T-cell (primary cell): ENCODE measurements around the gene ANKRD12. TPM values are rescaled to one million over a fixed set of nuclear protein-coding genes. Genes with fewer than 3 reads are reported as not detected.

Experiments used
- ATAC-seq, 4 experiments: fragments of 200-7000 bp in 3 of 4; fragments of 150-1000 bp in 1 of 4; cut with Tn5 transposase; replicated peaks in 1 of 4; 1 replicate in 3 of 4; 2 replicates in 1 of 4; pipeline ENCODE4 v1.10.0; 2021; ENCODE audit warnings: moderate library complexity in 3 of 4, mild to moderate bottlenecking in 2 of 4, moderate number of reproducible peaks in 1 of 4
- CTCF ChIA-PET, 2 donors: fragments of 300-600 bp; sonication (Branson Sonifier 250); formaldehyde crosslinking; loops; one replicate each; lab custom pipeline; 2022; ENCODE audit warnings: antibody characterized with exemption in 2 of 2; lab: Charles Lee
- POLR2A ChIA-PET, 2 donors: fragments of 300-600 bp; sonication (Branson Sonifier 250); formaldehyde crosslinking; loops; one replicate each; lab custom pipeline; 2022; ENCODE audit warnings: antibody characterized with exemption in 2 of 2; lab: Charles Lee
- DNase-seq, 35 experiments: peaks; one replicate each; pipeline versions ENCODE4 v3.0.0 to v3.0.0-alpha.2; 2013 to 2023
- H3K27ac ChIP-seq: one replicate; pipeline ENCODE4 v1.5.1; 2013; ENCODE audit warnings: low read length
- H3K27me3 ChIP-seq, 2 experiments: replicated peaks in 1 of 2; 1 replicate in 1 of 2; 2 replicates in 1 of 2; pipeline versions ENCODE4 v1.6.1 to v1.7.0; 2013; ENCODE audit warnings: low read length in 1 of 2, mixed read lengths in 1 of 2; ENCODE audit not compliant: control insufficient read depth in 2 of 2, insufficient read depth in 2 of 2; ENCODE audit errors: extremely low read depth in 1 of 2
- H3K36me3 ChIP-seq, 2 donors: 1 replicate in 1 of 2; 2 replicates in 1 of 2; pipeline versions ENCODE4 v1.6.1 to v1.7.0; 2013; ENCODE audit warnings: low read length in 1 of 2; ENCODE audit not compliant: control insufficient read depth in 2 of 2, insufficient read depth in 1 of 2; ENCODE audit errors: extremely low read depth in 1 of 2
- H3K4me1 ChIP-seq, 2 experiments: 1 replicate in 1 of 2; 2 replicates in 1 of 2; pipeline versions ENCODE4 v1.6.1 to v1.7.0; 2013; ENCODE audit warnings: low read length in 2 of 2, mixed read lengths in 1 of 2; ENCODE audit not compliant: insufficient read depth in 2 of 2, control insufficient read depth in 1 of 2; ENCODE audit errors: extremely low read depth in 1 of 2
- H3K4me3 ChIP-seq, 2 donors: 1 replicate in 1 of 2; 2 replicates in 1 of 2; pipeline versions ENCODE4 v1.5.1 to v1.7.0; 2013; ENCODE audit warnings: mild to moderate bottlenecking in 2 of 2, low read length in 1 of 2, moderate library complexity in 1 of 2; ENCODE audit not compliant: control insufficient read depth in 1 of 2; ENCODE audit errors: extremely low read depth in 1 of 2
- H3K9me3 ChIP-seq: 2 replicates; pipeline ENCODE4 v1.7.0; 2013
- H3K27ac Mint-ChIP-seq, 2 donors: one replicate each; pipeline ENCODE4 v1.8.0; 2020 to 2021; ENCODE audit warnings: mild to moderate bottlenecking in 2 of 2, mixed read lengths in 2 of 2
- H3K27me3 Mint-ChIP-seq, 2 donors: one replicate each; pipeline ENCODE4 v1.8.0; 2021 to 2022; ENCODE audit warnings: mixed read lengths in 2 of 2
- H3K36me3 Mint-ChIP-seq: one replicate; pipeline ENCODE4 v1.8.0; 2021; ENCODE audit warnings: mixed read lengths
- H3K4me1 Mint-ChIP-seq, 3 donors: one replicate each; pipeline ENCODE4 v1.8.0; 2020 to 2022; ENCODE audit warnings: mixed read lengths in 3 of 3, mild to moderate bottlenecking in 1 of 3
- H3K4me3 Mint-ChIP-seq, 3 donors: one replicate each; pipeline ENCODE4 v1.8.0; 2020 to 2022; ENCODE audit warnings: mild to moderate bottlenecking in 3 of 3, mixed read lengths in 3 of 3, moderate library complexity in 3 of 3
- H3K9me3 Mint-ChIP-seq, 3 donors: one replicate each; pipeline ENCODE4 v1.8.0; 2020 to 2022; ENCODE audit warnings: mixed read lengths in 3 of 3
- WGBS: methylation state at CpG from one replicate; pipeline ENCODE4 v1.1.5; 2013; ENCODE audit warnings: missing lambda C conversion rate; ENCODE audit not compliant: insufficient coverage; 5-methylcytosine and 5-hydroxymethylcytosine counted together
- total RNA-seq, 35 experiments: library from RNA in 6 of 35; stranded (reverse) in 6 of 35; fragments of 120-200 nt in 1 of 35; gene quantifications; one replicate each; pipeline versions ENCODE4 v1.2.1 to v1.2.4 and lab custom pipeline; 2013 to 2026

ANKRD12 gene
- total RNA-seq, 5 donors from 2014 or later (not counting 1 experiment from before 2014, with no cell fraction given), result 183 to 211 (median 199) TPM

DNA sequence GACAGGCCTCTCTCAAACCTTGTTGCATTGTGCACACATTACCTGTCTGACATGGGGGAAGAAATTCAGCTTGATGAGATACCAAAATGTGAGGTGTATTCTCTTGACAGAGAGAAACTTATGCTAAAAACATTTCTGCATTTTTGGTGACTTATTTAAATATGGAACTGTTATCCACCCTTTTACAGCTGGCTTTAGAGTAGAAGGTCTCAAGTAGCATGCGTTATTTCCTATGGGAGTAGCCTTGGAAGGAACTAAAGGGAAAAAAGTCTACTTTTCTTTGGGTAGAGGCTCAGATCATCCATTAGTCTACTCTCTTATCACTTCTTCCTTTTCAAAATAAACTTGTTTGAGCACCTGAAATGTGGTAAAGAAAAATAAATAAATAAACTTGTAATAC lies 141.4 kb downstream of the ANKRD12 start:
- H3K4me3 ChIP-seq, result no peak overlapping the region
- no peaks in the 10 kb centered on the region for H3K9me3 ChIP-seq
- H3K9me3 Mint-ChIP-seq, result no peaks in the 10 kb centered on the region
- H3K4me1 Mint-ChIP-seq, result no peaks in the 10 kb centered on the region
- no peak overlapping the region for H3K27ac Mint-ChIP-seq
- no peaks in the 10 kb centered on the region for H3K4me1 ChIP-seq
- H3K4me3 Mint-ChIP-seq, result no peak overlapping the region
- no peak for ATAC-seq
- DNase-seq, result no peak
- H3K36me3 Mint-ChIP-seq, result peaks cover 60% of the 10 kb centered on the region
- H3K36me3 ChIP-seq, result peaks cover 6 to 63% of the 10 kb centered on the region in 2 donors
- H3K27me3 Mint-ChIP-seq, result no peaks in the 10 kb centered on the region
- no CpG with 5 or more reads among the region's 1 CpG for WGBS
- ChIA-PET POLR2A (no interaction called here), CTCF (no interaction called here)
- H3K27me3 ChIP-seq, result no peaks in the 10 kb centered on the region
- H3K27ac ChIP-seq, result no peak overlapping the region

DNA sequence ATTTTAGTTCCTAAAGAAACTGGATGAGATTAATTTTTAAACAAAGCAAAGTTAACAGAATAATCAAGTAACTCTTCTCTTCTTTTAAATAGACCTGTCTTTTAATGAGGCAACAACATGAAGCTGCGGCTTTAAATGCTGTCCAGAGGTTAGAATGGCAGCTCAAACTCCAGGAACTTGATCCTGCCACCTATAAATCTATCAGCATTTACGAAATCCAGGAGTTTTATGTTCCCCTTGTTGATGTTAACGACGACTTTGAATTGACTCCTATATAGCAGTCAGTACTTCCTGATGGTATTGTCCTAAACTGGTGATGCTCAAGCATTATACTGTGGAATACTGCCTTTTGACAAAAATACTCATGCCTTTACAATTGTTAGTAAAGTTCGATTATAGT lies 144.3 kb downstream of the ANKRD12 start:
- no peak for DNase-seq
- Mint-ChIP-seq H3K9me3 (peaks cover 0 to 3% (median 0%) of the 10 kb centered on the region in 3 donors), H3K36me3 (peaks cover 50% of the 10 kb centered on the region), H3K4me1 (no peaks in the 10 kb centered on the region), H3K27ac (no peak overlapping the region), H3K27me3 (no peaks in the 10 kb centered on the region), H3K4me3 (no peak overlapping the region)
- Histone ChIP-seq H3K36me3 (peaks cover 6 to 44% of the 10 kb centered on the region in 2 donors), H3K9me3 (no peaks in the 10 kb centered on the region), H3K4me1 (no peaks in the 10 kb centered on the region), H3K4me3 (no peak overlapping the region), H3K27ac (no peak overlapping the region), H3K27me3 (no peaks in the 10 kb centered on the region)
- no peak for ATAC-seq
- POLR2A ChIA-PET, result no interaction called here
- CTCF ChIA-PET, result no interaction called here
- WGBS, result no CpG with 5 or more reads among the region's 5 CpGs

DNA sequence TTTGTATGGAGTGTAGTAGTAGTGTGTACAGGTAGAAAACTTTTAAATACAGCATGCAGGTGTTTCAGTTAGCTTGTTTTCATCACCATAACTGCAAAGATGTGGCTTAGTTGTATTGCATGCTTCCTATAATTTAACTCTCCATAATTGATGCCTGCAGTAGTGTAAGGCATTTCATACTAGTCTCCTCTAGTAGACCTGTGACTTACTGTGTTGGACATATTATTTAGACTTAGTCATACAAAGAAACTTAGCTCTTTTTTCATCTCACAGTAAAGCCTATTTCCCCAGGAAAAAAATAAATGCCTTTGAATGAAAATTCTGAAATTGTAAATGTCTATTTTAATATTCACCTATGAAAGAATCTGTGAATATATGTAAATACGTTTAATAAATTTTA lies 145.2 kb downstream of the ANKRD12 start:
- Histone ChIP-seq H3K9me3 (no peaks in the 10 kb centered on the region), H3K4me3 (no peak overlapping the region), H3K27me3 (no peaks in the 10 kb centered on the region), H3K36me3 (peaks cover 6 to 36% of the 10 kb centered on the region in 2 donors), H3K27ac (no peak overlapping the region), H3K4me1 (no peaks in the 10 kb centered on the region)
- H3K36me3 Mint-ChIP-seq, result peaks cover 49% of the 10 kb centered on the region
- no CpG with 5 or more reads among the region's 1 CpG for WGBS
- no peaks in the 10 kb centered on the region for H3K4me1 Mint-ChIP-seq
- H3K27ac Mint-ChIP-seq, result no peak overlapping the region
- no peak for DNase-seq
- no peak overlapping the region for H3K4me3 Mint-ChIP-seq
- ChIA-PET CTCF (no interaction called here), POLR2A (no interaction called here)
- H3K9me3 Mint-ChIP-seq, result peaks cover 0 to 3% (median 0%) of the 10 kb centered on the region in 3 donors
- no peak for ATAC-seq
- H3K27me3 Mint-ChIP-seq, result no peaks in the 10 kb centered on the region

DNA sequence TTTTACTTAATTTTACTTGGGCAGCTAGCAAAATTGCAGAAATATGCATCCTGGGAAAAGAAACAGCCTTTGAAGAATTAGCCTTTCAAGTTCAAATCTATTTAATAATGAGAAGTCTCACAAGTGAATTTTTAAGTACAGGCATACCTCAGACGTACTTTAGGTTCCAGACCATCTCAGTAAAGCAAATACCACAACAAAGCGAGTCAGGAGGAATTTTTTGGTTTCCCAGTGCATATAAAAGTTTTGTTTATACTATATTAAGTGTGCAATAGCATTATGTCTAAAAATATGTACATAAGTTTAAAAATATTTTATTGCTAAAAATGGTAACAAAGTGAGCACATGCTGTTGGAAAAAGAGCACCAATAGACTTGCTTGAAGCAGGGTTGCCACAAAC lies 147.2 kb downstream of the ANKRD12 start:
- POLR2A ChIA-PET, result no interaction called here

DNA sequence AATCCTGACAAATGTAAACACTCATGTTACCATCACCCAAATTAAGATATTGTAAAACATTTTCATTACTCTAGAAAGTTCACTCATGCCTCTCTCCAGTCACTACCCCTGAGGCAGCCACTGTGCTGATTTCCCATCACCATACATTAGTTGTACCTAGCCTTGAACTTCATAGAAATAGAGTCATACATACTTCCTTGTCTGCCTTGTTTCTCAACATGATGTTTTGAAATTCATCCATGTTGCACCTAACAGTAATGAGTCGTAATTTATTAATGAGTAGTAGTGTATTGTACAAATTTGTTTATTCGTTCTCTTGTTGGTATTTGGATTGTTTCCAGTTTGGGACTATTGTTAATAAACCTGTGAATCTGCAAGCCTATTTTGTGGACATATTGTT lies 149.0 kb downstream of the ANKRD12 start:
- DNase-seq, result no peak
- Mint-ChIP-seq H3K9me3 (peaks cover 0 to 17% (median 3%) of the 10 kb centered on the region in 3 donors), H3K4me3 (no peak overlapping the region), H3K27ac (no peak overlapping the region), H3K4me1 (no peaks in the 10 kb centered on the region), H3K27me3 (no peaks in the 10 kb centered on the region), H3K36me3 (peaks cover 35% of the 10 kb centered on the region)
- no peak overlapping the region for H3K4me3 ChIP-seq
- H3K9me3 ChIP-seq, result no peaks in the 10 kb centered on the region
- ChIA-PET CTCF (interaction anchor here in 1 of 2 donors (0.7 kb wide), 1 partner anchor 127 kb away, joined by 3 read pairs; no protein-coding TSS in a partner anchor), POLR2A (no interaction called here)
- H3K4me1 ChIP-seq, result no peaks in the 10 kb centered on the region
- no peak overlapping the region for H3K27ac ChIP-seq
- ATAC-seq, result no peak
- H3K27me3 ChIP-seq, result no peaks in the 10 kb centered on the region
- peaks cover under 1 to 11% of the 10 kb centered on the region in 2 donors for H3K36me3 ChIP-seq
- no CpG with 5 or more reads among the region's 2 CpGs for WGBS

More for the DNA sequence above, 147.2 kb downstream of the ANKRD12 start:
- H3K27ac Mint-ChIP-seq, result no peak overlapping the region
- CTCF ChIA-PET, result interaction anchor here in 1 of 2 donors (0.6 kb wide), 1 partner anchor 233 kb away, joined by 3 read pairs; no protein-coding TSS in a partner anchor
- no peaks in the 10 kb centered on the region for H3K9me3 ChIP-seq
- no peaks in the 10 kb centered on the region for H3K27me3 ChIP-seq
- ATAC-seq, result no peak
- H3K4me1 Mint-ChIP-seq, result no peaks in the 10 kb centered on the region
- DNase-seq, result no peak
- H3K27me3 Mint-ChIP-seq, result no peaks in the 10 kb centered on the region
- peaks cover 0 to 8% (median 2%) of the 10 kb centered on the region in 3 donors for H3K9me3 Mint-ChIP-seq
- no CpG with 5 or more reads among the region's 2 CpGs for WGBS
- no peak overlapping the region for H3K4me3 Mint-ChIP-seq
- H3K4me1 ChIP-seq, result no peaks in the 10 kb centered on the region
- H3K36me3 Mint-ChIP-seq, result peaks cover 41% of the 10 kb centered on the region
- H3K4me3 ChIP-seq, result no peak overlapping the region
- peaks cover 6 to 22% of the 10 kb centered on the region in 2 donors for H3K36me3 ChIP-seq
- no peak overlapping the region for H3K27ac ChIP-seq

DNA sequence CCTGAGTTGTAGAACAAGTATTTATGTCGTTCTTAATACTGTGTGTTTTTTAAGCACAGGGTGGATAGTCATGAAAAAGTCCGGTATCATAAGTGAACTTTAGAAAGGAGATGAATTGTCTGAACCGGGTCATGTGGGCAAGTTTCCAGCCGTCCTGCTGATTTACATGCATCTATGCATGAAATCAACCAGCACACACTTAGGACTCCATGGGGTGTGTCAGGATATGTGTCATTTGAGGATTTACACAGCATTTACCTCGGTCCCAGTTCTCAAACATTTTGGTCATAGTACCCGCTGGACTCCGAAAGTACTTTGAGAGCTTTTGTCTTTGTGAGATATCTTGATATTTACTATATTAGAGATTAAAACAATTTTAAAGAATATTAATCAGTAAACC lies 150.5 kb downstream of the ANKRD12 start:
- ChIA-PET POLR2A (no interaction called here), CTCF (no interaction called here)
- H3K27me3 ChIP-seq, result no peaks in the 10 kb centered on the region
- no peak overlapping the region for H3K27ac ChIP-seq
- H3K4me1 Mint-ChIP-seq, result no peaks in the 10 kb centered on the region
- peaks cover 36% of the 10 kb centered on the region for H3K36me3 Mint-ChIP-seq
- H3K9me3 ChIP-seq, result no peaks in the 10 kb centered on the region
- no peak for ATAC-seq
- H3K4me1 ChIP-seq, result no peaks in the 10 kb centered on the region
- no peak overlapping the region for H3K4me3 Mint-ChIP-seq
- peaks cover 0 to 23% (median 3%) of the 10 kb centered on the region in 3 donors for H3K9me3 Mint-ChIP-seq
- H3K36me3 ChIP-seq, result peaks cover 0 to 6% of the 10 kb centered on the region in 2 donors
- no CpG with 5 or more reads among the region's 7 CpGs for WGBS
- no peak overlapping the region for H3K4me3 ChIP-seq
- H3K27me3 Mint-ChIP-seq, result no peaks in the 10 kb centered on the region
- H3K27ac Mint-ChIP-seq, result no peak overlapping the region
- no peak for DNase-seq

DNA sequence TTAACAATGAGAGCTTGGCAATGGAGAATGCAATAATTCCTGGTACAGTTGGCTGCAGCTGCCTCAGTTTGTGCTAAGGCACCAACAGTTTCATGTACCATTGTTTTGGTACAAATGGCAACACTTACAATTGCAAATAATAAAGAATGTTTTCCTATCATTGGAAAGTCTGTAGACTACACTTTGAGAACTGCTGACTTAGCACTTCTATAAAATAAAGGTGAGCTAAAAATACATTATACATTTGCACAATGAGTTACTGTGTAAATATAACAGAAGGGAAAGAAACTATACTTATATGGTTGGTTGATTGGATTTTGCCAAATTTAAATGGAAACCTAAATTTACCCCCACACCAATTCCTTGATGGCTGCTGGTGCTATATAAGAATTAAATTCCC lies 153.1 kb downstream of the ANKRD12 start:
- no peak overlapping the region for H3K27ac ChIP-seq
- no peaks in the 10 kb centered on the region for H3K27me3 Mint-ChIP-seq
- no peaks in the 10 kb centered on the region for H3K27me3 ChIP-seq
- DNase-seq, result no peak
- POLR2A ChIA-PET, result no interaction called here
- H3K36me3 ChIP-seq, result no peaks in the 10 kb centered on the region
- H3K4me1 ChIP-seq, result no peaks in the 10 kb centered on the region
- peaks cover 5 to 38% (median 19%) of the 10 kb centered on the region in 3 donors for H3K9me3 Mint-ChIP-seq
- no peaks in the 10 kb centered on the region for H3K4me1 Mint-ChIP-seq
- no peak for ATAC-seq
- peaks cover 38% of the 10 kb centered on the region for H3K36me3 Mint-ChIP-seq
- no peak overlapping the region for H3K4me3 Mint-ChIP-seq
- H3K9me3 ChIP-seq, result no peaks in the 10 kb centered on the region
- H3K27ac Mint-ChIP-seq, result peak overlapping the region in 1 of 2 donors; percentile 52
- CTCF ChIA-PET, result no interaction called here
- H3K4me3 ChIP-seq, result no peak overlapping the region
